SJSA1 (cell line): Measurements from ENCODE around the gene HDGFL3. TPM values are rescaled to one million over a fixed set of nuclear protein-coding genes. Genes with fewer than 3 reads are reported as not detected.
A peak's percentile ranks its signal among the peaks of the same experiment; 100 is the strongest.
"Not testable (repeated sequence)": the region's sequence is repeated elsewhere in the genome, so short reads cannot be mapped to it uniquely, and the experiment has no call there.

Experiments
- DNase-seq, 2 experiments: peaks; one replicate each; pipeline ENCODE4 v3.0.0-alpha.2; 2015 to 2020; ENCODE audit warnings: low spot score in 2 of 2, low read depth in 1 of 2
- H3K27ac ChIP-seq: fragments of 250-450 bp; sonication (Bioruptor Pico); 2 replicates; pipeline ENCODE4 v1.5.1; 2020; ENCODE audit warnings: mild to moderate bottlenecking, moderate library complexity
- H3K27me3 ChIP-seq: fragments of 250-450 bp; sonication (Bioruptor Pico); replicated peaks from 2 replicates; pipeline ENCODE4 v1.5.1; 2020; ENCODE audit warnings: mild to moderate bottlenecking, moderate library complexity
- H3K36me3 ChIP-seq: fragments of 250-450 bp; sonication (Bioruptor Pico); 2 replicates; pipeline ENCODE4 v1.5.1; 2020; ENCODE audit warnings: mild to moderate bottlenecking
- H3K4me1 ChIP-seq: fragments of 250-450 bp; sonication (Bioruptor Pico); replicated peaks from 2 replicates; pipeline ENCODE4 v1.6.1; 2021; ENCODE audit warnings: mild to moderate bottlenecking
- H3K4me3 ChIP-seq: fragments of 250-450 bp; sonication (Bioruptor Pico); 2 replicates; pipeline ENCODE4 v1.5.1; 2020; ENCODE audit warnings: mild to moderate bottlenecking
- H3K9me3 ChIP-seq: fragments of 250-450 bp; sonication (Bioruptor Pico); replicated peaks from 2 replicates; pipeline ENCODE4 v1.5.1; 2020; ENCODE audit warnings: mild to moderate bottlenecking
- total RNA-seq: library from RNA; depleted of rRNA; stranded (reverse); fragments of >200 nt; shearing (Covaris generic); gene quantifications from 2 replicates; pipeline ENCODE4 v1.2.3, GENCODE V29; 2014; rRNA removed

The HDGFL3 gene
- total RNA-seq: 93.9 and 195 TPM in 2 replicates

DNA sequence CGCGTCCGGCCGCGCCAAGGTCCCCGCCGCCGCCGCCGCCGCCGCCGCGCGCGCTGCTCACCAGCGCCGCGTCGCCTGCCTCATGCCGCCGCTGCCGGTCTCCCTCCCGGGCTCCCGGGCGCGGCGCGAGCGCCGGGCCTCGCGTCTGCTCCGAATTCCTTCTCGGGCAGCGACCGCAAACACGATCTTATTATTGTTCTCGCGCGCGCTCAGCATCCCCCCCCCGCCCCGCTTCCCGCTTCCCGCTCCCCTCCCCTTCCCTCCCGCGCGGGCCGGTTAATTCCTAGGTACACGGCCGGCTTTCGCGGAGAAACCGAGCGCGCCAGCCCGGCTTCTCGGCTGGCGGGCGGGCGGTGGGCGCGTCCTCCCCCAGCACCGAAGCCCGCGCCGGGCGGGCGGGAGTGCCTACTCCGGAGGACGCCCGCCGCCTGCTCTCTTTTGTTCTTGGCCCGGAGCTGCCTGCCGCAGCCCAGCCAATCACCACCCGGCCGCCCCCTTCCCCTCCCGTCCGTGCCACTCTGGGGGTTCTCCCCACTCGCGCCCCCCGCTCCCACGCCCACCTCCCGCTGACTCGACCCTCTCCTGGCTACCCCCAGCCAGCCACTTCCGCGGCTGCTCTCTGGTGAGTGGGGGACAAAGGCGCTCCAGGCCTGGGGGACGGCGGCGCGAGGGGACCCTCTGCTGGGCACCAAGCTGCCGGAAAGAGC lies at the start of gene HDGFL3:
Gene HDGFL3, minus strand, starts transcription at position 164 of the 707 bp plus-strand sequence. CDS start 409 bp downstream, outside the sequence.
- peak; percentile 64 to 75 for DNase-seq
- Histone ChIP-seq H3K27me3 (no peaks in the 10 kb centered on the region), H3K4me3 (peak within 1 kb of the TSS; percentile 97), H3K4me1 (peaks cover 15% of the 10 kb centered on the region), H3K36me3 (peaks cover 12% of the 10 kb centered on the region), H3K27ac (peak within 1 kb of the TSS; percentile 68), H3K9me3 (no peaks in the 10 kb centered on the region)

DNA sequence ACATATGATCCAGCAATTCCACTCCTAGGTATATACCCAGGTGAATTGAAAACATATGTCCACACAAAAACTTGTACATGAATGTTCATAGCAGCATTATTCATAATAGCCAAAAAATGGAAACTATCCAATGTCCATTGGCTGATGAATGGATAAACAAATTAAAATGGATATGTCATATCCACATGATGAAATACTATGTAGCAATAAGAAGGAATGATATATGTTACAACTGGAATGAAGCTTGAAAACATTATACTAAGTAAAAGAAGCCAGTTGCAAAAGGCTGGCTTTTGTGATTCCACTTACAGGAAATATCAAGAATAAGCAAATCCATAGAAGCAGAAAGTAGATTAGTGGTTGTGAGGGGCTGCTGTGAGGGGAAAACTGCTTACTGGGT lies 43.2 kb upstream of the HDGFL3 start:
- no peaks in the 10 kb centered on the region for H3K36me3 ChIP-seq
- DNase-seq: no peak
- H3K27me3 ChIP-seq: no peaks in the 10 kb centered on the region
- H3K27ac ChIP-seq: no peak overlapping the region
- no peak overlapping the region for H3K4me3 ChIP-seq
- no peaks in the 10 kb centered on the region for H3K4me1 ChIP-seq
- no peaks in the 10 kb centered on the region; the same call in 1 of the 2 replicates for H3K9me3 ChIP-seq

DNA sequence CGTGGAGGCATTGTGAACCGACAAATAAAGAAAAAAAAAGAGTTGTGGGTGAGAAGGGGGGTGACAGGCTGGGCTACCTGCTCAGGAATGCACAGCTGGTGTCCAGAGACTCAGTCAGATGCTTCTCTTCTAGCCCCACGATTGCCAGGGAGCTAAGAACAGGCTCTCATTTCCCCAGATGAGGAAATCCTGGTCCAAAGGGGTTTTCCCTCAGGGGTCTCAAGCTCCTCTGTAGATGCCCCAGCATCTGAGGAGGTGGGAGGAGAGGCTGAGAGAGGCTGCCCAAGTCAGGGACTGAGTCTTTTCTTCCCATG lies 41.4 kb upstream of the HDGFL3 start:
- H3K4me1 ChIP-seq: no peaks in the 10 kb centered on the region
- H3K4me3 ChIP-seq: no peak overlapping the region
- no peaks in the 10 kb centered on the region; the same call in 1 of the 2 replicates for H3K9me3 ChIP-seq
- no peak overlapping the region for H3K27ac ChIP-seq
- no peaks in the 10 kb centered on the region for H3K27me3 ChIP-seq
- no peak for DNase-seq
- H3K36me3 ChIP-seq: no peaks in the 10 kb centered on the region

DNA sequence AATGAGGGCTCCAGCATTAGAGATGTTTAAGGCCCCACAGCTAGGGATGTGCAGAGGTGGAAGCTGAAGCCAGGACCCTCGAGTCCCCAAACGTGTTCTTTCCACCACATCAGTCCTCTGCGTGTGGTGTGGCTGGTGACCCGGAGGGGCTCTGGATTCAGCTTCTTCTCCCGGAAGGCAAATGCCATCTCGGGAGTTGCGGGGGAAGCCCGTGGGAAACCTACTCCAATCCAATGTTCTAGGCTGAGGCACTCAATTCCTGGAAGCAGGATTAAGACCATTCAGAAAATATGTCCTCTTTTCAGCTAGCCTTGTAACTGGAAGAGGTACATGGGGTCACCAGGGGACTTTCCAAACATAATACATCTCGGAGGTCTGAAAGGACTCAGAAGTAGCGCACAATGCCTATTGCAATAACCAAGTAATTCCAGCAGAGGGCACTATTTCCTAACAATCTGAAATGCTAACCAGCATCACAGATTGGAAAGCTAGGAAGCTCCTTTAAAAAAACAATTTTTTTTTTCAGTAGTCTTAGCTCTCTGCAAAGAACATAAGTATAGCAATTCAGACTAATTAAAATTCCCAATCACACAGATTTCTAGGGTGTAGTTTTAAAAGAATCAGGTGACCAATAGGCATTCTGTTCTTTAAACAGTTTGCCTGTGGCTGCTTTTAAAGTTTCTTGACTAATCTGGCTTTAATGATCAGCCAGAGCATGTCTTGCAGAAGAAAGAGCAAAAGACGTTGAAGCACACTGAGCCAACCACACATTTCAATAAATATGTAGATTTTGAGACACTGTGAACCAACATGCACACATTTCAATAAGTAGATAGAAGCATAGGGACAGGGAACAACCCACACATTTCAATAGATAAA lies 40.8 kb upstream of the HDGFL3 start:
- peak in 1 of 2 experiments; percentile 59 for DNase-seq
- no peak overlapping the region for H3K27ac ChIP-seq
- H3K4me3 ChIP-seq: no peak overlapping the region
- H3K27me3 ChIP-seq: no peaks in the 10 kb centered on the region
- H3K9me3 ChIP-seq: no peaks in the 10 kb centered on the region; the same call in 1 of the 2 replicates
- H3K4me1 ChIP-seq: no peaks in the 10 kb centered on the region
- no peaks in the 10 kb centered on the region for H3K36me3 ChIP-seq

DNA sequence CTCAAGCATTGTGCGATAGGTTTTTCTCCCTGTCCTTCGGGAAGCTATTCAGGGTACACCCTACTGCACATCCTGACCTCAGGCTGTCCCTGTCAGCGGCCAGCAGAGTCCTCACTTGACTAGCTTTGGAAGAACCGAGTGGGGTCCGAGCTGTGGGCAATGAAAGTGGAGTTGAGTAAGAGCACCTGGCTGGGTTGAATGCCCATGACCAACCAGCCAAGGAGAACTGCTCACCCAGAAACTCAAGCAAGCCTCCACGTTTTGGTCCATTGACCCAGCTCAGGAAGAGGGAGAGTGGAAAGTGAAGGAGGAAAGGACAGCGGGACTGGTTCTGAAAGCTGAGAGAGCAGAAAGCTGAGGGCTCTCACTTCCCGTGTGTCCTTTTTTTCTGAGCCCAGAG lies 36.0 kb upstream of the HDGFL3 start:
- H3K9me3 ChIP-seq: no peaks in the 10 kb centered on the region; the same call in 1 of the 2 replicates
- no peaks in the 10 kb centered on the region for H3K36me3 ChIP-seq
- no peak overlapping the region for H3K27ac ChIP-seq
- no peak for DNase-seq
- no peak overlapping the region for H3K4me3 ChIP-seq
- no peaks in the 10 kb centered on the region for H3K4me1 ChIP-seq
- H3K27me3 ChIP-seq: no peaks in the 10 kb centered on the region

DNA sequence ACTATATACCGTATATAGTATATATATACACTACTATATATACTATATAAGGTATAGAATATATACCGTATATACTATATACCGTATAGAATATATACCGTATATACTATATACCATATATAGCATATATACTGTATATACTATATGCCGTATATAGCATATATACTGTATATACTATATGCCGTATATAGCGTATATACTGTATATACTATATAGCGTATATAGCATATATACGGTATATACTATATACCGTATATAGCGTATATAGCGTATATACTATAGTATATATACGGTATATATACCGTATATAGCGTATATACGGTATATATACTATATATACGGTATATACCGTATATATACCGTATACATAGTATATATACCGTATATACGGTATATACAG lies 22.6 kb upstream of the HDGFL3 start:
- H3K27me3 ChIP-seq: no peaks in the 10 kb centered on the region
- H3K4me1 ChIP-seq: no peaks in the 10 kb centered on the region
- H3K27ac ChIP-seq: no peak overlapping the region
- no peak overlapping the region for H3K4me3 ChIP-seq
- no peak for DNase-seq
- no peaks in the 10 kb centered on the region for H3K9me3 ChIP-seq
- H3K36me3 ChIP-seq: no peaks in the 10 kb centered on the region

DNA sequence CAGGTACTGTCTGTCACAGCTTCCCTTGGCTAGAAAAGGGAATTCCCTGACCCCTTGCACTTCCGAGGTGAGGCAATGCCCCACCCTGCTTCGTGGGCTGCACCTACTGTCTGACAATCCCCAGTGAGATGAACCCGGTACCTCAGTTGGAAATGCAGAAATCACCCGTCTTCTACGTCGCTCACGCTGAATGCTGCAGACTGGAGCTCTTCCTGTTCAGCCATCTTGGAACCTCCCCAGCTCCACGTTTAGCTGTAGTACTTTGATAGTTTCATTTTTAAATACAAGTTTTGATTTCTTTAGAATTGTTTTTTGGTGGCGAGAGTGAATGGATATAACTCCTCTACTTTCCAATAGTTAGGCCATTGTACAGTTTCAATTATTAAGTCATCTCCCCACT lies 17.8 kb upstream of the HDGFL3 start:
- Histone ChIP-seq H3K9me3 (no peaks in the 10 kb centered on the region), H3K36me3 (no peaks in the 10 kb centered on the region), H3K27ac (no peak overlapping the region), H3K4me1 (no peaks in the 10 kb centered on the region), H3K4me3 (no peak overlapping the region), H3K27me3 (no peaks in the 10 kb centered on the region)
- DNase-seq: no peak

DNA sequence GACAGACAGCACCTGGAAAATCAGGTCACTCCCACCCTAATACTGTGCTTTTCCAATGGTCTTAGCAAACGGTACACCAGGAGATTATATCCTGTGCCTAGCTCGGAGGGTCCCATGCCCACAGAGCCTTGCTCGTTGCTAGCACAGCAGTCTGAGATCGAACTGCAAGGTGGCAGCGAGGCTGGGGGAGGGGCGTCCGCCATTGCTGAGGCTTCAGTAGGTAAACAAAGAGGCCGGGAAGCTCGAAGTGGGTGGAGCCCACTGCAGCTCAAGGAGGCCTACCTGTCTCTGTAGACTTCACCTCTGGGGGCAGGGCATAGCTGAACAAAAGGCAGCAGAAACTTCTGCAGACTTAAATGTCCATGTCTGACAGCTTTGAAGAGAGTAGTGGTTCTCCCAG lies 14.2 kb upstream of the HDGFL3 start:
- not testable (repeated sequence) for H3K27me3 ChIP-seq

DNA sequence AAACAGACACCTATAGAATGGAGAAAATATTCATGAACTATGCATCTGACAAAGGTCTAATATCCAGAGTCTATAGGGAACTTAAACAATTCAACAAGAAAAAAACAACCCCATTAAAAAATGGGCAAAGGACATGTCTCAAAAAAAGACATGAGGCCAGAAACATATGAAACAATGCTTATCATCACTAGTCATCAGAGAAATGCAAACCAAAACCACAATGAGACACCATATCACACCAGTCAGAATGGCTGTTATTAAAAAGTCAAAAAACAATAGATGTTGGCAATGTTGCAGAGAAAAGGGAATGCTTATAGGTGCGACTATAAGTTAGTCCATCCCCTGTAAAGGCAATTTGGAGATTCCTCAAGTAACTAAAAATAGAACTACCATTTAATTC lies 11.4 kb upstream of the HDGFL3 start:
- Histone ChIP-seq H3K4me1 (no peaks in the 10 kb centered on the region), H3K27ac (no peak overlapping the region), H3K4me3 (no peak overlapping the region), H3K9me3 (no peaks in the 10 kb centered on the region), H3K27me3 (no peaks in the 10 kb centered on the region), H3K36me3 (no peaks in the 10 kb centered on the region)
- no peak for DNase-seq

More for the DNA sequence above, 14.2 kb upstream of the HDGFL3 start:
- not testable (repeated sequence) for H3K27ac ChIP-seq, H3K4me3 ChIP-seq, H3K36me3 ChIP-seq, H3K9me3 ChIP-seq, DNase-seq, H3K4me1 ChIP-seq

DNA sequence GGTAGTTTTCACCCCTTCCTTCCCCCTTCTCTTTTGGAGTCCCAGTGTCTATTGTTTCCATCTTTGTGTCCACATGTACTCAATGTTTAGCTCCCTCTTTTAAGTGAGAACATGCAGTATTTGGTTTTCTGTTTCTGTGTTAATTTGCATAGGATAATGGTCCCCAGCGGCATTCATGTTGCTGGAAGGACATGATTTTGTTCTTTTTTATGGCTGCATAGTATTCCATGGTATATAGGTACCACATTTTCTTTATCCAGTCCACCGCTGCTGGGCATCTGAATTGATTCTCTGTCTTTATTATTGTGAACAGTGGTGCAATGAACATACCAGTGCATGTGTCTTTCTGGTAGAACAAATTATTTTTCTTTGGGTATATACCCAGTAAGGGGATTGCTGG lies 7.7 kb upstream of the HDGFL3 start:
- H3K9me3 ChIP-seq: no peaks in the 10 kb centered on the region
- H3K27me3 ChIP-seq: no peaks in the 10 kb centered on the region
- no peak for DNase-seq
- H3K4me1 ChIP-seq: no peaks in the 10 kb centered on the region
- no peak overlapping the region for H3K4me3 ChIP-seq
- no peaks in the 10 kb centered on the region for H3K36me3 ChIP-seq
- no peak overlapping the region for H3K27ac ChIP-seq

DNA sequence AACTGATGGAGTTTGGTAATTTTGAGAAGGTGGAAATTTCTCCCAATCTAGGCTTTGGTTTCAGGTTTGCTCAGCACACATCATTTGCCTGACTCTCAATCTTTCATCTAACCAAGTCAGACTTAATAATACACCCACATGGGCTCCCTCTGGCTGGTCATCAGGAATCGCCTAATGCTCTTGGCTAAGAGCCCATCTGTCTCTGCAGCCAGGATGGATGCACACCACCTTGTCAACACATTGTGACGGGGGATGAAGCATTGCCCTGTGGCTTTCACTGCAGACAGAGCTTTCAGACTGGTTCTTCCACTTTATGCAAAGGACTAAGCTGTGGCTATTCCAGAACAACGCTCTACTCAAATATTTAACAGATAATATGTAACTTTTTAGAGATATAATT lies 3.0 kb upstream of the HDGFL3 start:
- peaks cover 10% of the 10 kb centered on the region for H3K4me1 ChIP-seq
- H3K27me3 ChIP-seq: no peaks in the 10 kb centered on the region
- H3K27ac ChIP-seq: no peak overlapping the region
- DNase-seq: no peak
- no peaks in the 10 kb centered on the region for H3K9me3 ChIP-seq
- peaks cover 8% of the 10 kb centered on the region for H3K36me3 ChIP-seq
- H3K4me3 ChIP-seq: no peak overlapping the region

DNA sequence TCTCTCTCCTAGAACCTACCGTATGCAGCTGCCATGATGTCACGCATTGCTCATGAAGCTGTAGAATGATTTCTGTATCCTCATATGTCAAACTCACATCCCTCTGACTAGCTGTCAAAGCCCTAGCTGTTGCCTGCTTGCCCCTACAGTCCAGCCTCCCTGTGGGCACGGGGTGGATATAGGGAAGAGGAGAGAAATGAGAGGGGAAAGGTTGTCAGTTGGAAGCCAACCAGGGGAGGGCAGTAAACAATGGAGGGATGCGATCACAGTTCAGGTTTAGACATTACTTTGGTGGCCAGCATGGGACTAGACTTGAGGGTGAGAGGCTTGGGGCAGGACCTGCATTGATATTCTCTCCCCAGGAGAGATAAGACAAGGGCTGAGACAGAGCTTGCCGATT lies 1.7 kb upstream of the HDGFL3 start:
- no peaks in the 10 kb centered on the region for H3K9me3 ChIP-seq
- DNase-seq: no peak

DNA sequence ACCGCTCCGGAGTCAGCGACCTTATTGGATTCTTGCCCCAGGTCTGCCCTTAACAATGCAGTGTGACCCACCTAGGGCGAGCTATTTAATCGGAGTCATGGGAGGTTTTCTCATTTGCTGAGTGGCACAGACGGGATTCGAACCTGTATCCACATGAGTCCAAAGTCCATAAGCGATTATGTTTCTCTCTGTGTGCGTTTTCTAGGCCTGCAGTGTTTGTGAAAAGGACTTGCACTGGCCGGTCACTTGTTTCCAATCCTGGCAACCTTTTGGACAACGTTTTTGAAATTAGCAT lies 691 bp upstream of the HDGFL3 start:
- Histone ChIP-seq H3K4me1 (peaks cover 15% of the 10 kb centered on the region), H3K9me3 (no peaks in the 10 kb centered on the region), H3K27me3 (no peaks in the 10 kb centered on the region), H3K4me3 (peak overlapping the region; percentile 97), H3K27ac (peak overlapping the region; percentile 55), H3K36me3 (peaks cover 12% of the 10 kb centered on the region)
- no peak for DNase-seq

More for the DNA sequence above, 1.7 kb upstream of the HDGFL3 start:
- peaks cover 15% of the 10 kb centered on the region for H3K4me1 ChIP-seq
- H3K27me3 ChIP-seq: no peaks in the 10 kb centered on the region
- H3K36me3 ChIP-seq: peaks cover 12% of the 10 kb centered on the region
- H3K4me3 ChIP-seq: no peak overlapping the region
- no peak overlapping the region for H3K27ac ChIP-seq

DNA sequence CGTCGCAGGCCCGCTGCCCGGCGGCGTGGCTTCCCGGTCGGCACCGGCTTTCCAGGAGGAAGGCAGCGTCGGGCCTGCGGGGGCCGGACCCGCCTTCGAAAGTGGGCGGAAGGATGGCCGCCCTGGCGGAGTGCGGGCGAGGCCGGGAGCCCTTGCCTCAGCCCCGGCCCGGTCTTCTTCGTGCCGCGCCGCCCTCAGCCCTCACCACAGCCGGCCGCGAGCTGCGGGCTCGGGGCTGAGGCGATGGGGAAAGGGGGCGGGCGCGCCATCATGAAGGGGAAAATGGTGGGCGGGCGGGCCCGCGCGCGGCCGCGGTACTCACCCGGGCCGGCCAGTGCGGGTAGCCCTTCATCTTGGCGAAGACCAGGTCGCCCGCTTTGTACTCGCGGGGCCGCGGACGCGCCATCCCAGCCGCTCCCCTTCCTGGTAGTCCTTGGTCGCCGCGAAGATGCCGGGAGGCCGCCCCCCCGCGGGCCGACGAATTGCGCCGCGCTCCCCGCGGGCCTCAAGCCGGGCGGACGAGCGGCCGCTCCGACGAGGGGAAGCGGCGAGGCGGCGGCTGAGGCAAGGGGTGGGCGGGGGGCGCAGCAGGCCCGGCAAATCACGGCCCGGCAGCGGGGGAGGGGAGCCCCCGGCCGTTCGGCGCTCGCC lies 489 bp downstream of the HDGFL3 start:
- peak overlapping the region; percentile 68 for H3K27ac ChIP-seq
- H3K27me3 ChIP-seq: no peaks in the 10 kb centered on the region
- H3K4me3 ChIP-seq: peak overlapping the region; percentile 97
- peaks cover 12% of the 10 kb centered on the region for H3K36me3 ChIP-seq
- peak; percentile 56 to 65 for DNase-seq
- H3K4me1 ChIP-seq: peaks cover 15% of the 10 kb centered on the region
- H3K9me3 ChIP-seq: no peaks in the 10 kb centered on the region
